ENCODE data around the gene RRBP1.
"Not testable (repeated sequence)": the region's sequence is repeated elsewhere in the genome, so short reads cannot be mapped to it uniquely, and the experiment has no call there.

The RRBP1 gene

GRCh38 chr20:17662333-17663039 is 19.6 kb downstream of the RRBP1 start:
- DNase-seq (ENCODE audit: low read depth in 1 of 2, low spot score in 1 of 2), result no peak

GRCh38 chr20:17661121-17661744 is 20.8 kb downstream of the RRBP1 start:
- no peak for DNase-seq (ENCODE audit: low read depth in 1 of 2, low spot score in 1 of 2)

- no peak for DNase-seq (ENCODE audit: low read depth in 1 of 2, low spot score in 1 of 2)
These were observed 21.4 kb downstream of the RRBP1 start for GRCh38 chr20:17660667-17661066.

- no peak for DNase-seq (ENCODE audit: low read depth in 1 of 2, low spot score in 1 of 2)
These were observed 22.2 kb downstream of the RRBP1 start for GRCh38 chr20:17659801-17660200.

- not testable (repeated sequence) for DNase-seq (ENCODE audit: low read depth in 1 of 2, low spot score in 1 of 2)
These were observed 22.7 kb downstream of the RRBP1 start for GRCh38 chr20:17659344-17659743.

GRCh38 chr20:17658648-17658993 is 23.4 kb downstream of the RRBP1 start:
- DNase-seq (ENCODE audit: low read depth in 1 of 2, low spot score in 1 of 2), result no peak

- DNase-seq (ENCODE audit: low read depth in 1 of 2, low spot score in 1 of 2), result no peak
These were observed 24.0 kb downstream of the RRBP1 start for GRCh38 chr20:17657898-17658647.

- no peak for DNase-seq (ENCODE audit: low read depth in 1 of 2, low spot score in 1 of 2)
These were observed 24.8 kb downstream of the RRBP1 start for GRCh38 chr20:17657079-17657825.

GRCh38 chr20:17655865-17656479 is 26.1 kb downstream of the RRBP1 start:
- no peak for DNase-seq (ENCODE audit: low read depth in 1 of 2, low spot score in 1 of 2)

- no peak for DNase-seq (ENCODE audit: low read depth in 1 of 2, low spot score in 1 of 2)
These were observed 26.8 kb downstream of the RRBP1 start for GRCh38 chr20:17655286-17655651.

GRCh38 chr20:17654649-17655285 is 27.3 kb downstream of the RRBP1 start:
- no peak for DNase-seq (ENCODE audit: low read depth in 1 of 2, low spot score in 1 of 2)

GRCh38 chr20:17653835-17654648 is 28.0 kb downstream of the RRBP1 start:
- no peak for DNase-seq (ENCODE audit: low read depth in 1 of 2, low spot score in 1 of 2)

- no peak for DNase-seq (ENCODE audit: low read depth in 1 of 2, low spot score in 1 of 2)
These were observed 29.6 kb downstream of the RRBP1 start for GRCh38 chr20:17652411-17652810.

GRCh38 chr20:17651760-17652388 is 30.2 kb downstream of the RRBP1 start:
- DNase-seq (ENCODE audit: low read depth in 1 of 2, low spot score in 1 of 2), result no peak

GRCh38 chr20:17651129-17651759 is 30.8 kb downstream of the RRBP1 start:
- no peak for DNase-seq (ENCODE audit: low read depth in 1 of 2, low spot score in 1 of 2)

- no peak for DNase-seq (ENCODE audit: low read depth in 1 of 2, low spot score in 1 of 2)
These were observed 31.5 kb downstream of the RRBP1 start for GRCh38 chr20:17650301-17651128.

- no peak for DNase-seq (ENCODE audit: low read depth in 1 of 2, low spot score in 1 of 2)
These were observed 33.0 kb downstream of the RRBP1 start for GRCh38 chr20:17648791-17649730.
